AG04450 (cell line): Measurements from ENCODE around the gene CLNK. TPM values are rescaled to one million over a fixed set of nuclear protein-coding genes. Genes with fewer than 3 reads are reported as not detected.

Source experiments
- CTCF ChIA-PET: fragments of 300-600, 350-600 bp; formaldehyde crosslinking; extraction: SDS; loops from one replicate; lab custom pipeline; 2022; ENCODE audit warnings: antibody characterized with exemption, inconsistent platforms; lab: Charles Lee
- POLR2A ChIA-PET: fragments of 350-600 bp; formaldehyde crosslinking; extraction: SDS; loops from one replicate; lab custom pipeline; 2021; ENCODE audit warnings: antibody characterized with exemption, inconsistent platforms; lab: Yijun Ruan, JAX
- DNase-seq: peaks from one replicate; pipeline ENCODE4 v3.0.0-alpha.2; 2011; ENCODE audit warnings: low read depth, low spot score
- H3K27ac ChIP-seq: one replicate; pipeline ENCODE4 v1.5.1; 2012; ENCODE audit warnings: low read depth, low read length, control low read depth
- H3K27me3 ChIP-seq: one replicate; pipeline ENCODE4 v1.6.0; 2012; ENCODE audit warnings: low read length; ENCODE audit not compliant: control insufficient read depth, insufficient read depth
- H3K4me3 ChIP-seq: 2 replicates; pipeline ENCODE4 v1.5.1; 2011; ENCODE audit warnings: mild to moderate bottlenecking, low read depth, low read length, control low read depth
- H3K9me3 ChIP-seq: 2 replicates; pipeline ENCODE4 v1.5.1; 2012; ENCODE audit warnings: low read length; ENCODE audit not compliant: control insufficient read depth, insufficient read depth
- polyA plus RNA-seq: library from polyadenylated mRNA; depleted of rRNA; stranded (reverse); fragments of >200 nt; gene quantifications from 2 replicates; pipeline ENCODE4 v1.2.3, GENCODE V29; 2011
- TF ChIP-seq, protein P1 (sequence below): IDR thresholded peaks from 2 replicates; pipeline ENCODE4 v1.5.1; 2011; ENCODE audit warnings: low read depth, low read length, control low read depth, inconsistent platforms

Gene CLNK
- polyA plus RNA-seq, 1 experiment, result not detected

DNA sequence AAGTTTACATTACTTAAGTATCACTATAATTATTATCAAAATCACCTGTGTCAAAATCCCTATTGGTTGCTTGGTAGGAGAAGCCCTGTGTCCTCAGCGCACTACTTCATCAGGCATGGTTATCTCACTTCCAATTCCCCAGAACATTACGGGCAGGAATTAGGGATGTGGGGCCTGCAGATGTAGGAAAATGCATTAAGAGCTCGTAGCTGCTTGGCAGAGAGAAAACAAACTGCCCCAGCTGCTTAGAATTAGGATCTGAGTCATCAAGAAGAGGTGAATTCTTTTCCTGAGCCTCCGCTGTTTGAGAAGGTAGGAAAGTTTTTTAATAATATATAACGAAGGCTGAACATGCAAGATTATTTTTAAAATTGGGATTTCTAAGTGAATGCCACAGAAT is 31.1 kb upstream of the CLNK start:
- CTCF ChIA-PET, result interaction anchor here (1.0 kb wide), 1 partner anchor 134 kb away, joined by 4 read pairs; no protein-coding TSS in a partner anchor
- Histone ChIP-seq H3K27ac (no peak overlapping the region), H3K27me3 (no peaks in the 10 kb centered on the region), H3K9me3 (peaks cover 10% of the 10 kb centered on the region; the same call in 1 of the 2 replicates), H3K4me3 (no peak overlapping the region)
- POLR2A ChIA-PET, result no interaction called here
- no peak for DNase-seq
- TF ChIP-seq, protein P1, sequence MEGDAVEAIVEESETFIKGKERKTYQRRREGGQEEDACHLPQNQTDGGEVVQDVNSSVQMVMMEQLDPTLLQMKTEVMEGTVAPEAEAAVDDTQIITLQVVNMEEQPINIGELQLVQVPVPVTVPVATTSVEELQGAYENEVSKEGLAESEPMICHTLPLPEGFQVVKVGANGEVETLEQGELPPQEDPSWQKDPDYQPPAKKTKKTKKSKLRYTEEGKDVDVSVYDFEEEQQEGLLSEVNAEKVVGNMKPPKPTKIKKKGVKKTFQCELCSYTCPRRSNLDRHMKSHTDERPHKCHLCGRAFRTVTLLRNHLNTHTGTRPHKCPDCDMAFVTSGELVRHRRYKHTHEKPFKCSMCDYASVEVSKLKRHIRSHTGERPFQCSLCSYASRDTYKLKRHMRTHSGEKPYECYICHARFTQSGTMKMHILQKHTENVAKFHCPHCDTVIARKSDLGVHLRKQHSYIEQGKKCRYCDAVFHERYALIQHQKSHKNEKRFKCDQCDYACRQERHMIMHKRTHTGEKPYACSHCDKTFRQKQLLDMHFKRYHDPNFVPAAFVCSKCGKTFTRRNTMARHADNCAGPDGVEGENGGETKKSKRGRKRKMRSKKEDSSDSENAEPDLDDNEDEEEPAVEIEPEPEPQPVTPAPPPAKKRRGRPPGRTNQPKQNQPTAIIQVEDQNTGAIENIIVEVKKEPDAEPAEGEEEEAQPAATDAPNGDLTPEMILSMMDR, result no peak

DNA sequence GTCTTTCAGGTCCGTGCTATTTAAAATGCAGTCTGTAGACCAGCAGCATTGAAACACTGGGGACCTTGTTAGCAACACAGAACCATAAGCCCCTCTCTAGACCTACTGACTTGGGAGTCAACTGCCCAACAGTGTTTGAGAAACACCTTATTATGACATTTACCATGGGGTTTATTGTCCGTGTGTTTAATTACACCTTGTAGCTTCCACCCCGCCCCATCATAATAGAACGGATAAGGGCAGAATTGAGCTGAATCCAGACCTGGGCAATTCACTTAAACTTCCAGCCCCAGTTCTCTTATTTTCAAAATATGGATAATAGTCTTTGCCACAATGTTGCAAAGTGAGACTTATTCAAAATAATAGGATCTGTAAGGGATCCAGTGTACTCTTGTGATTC is 30.6 kb upstream of the CLNK start:
- Histone ChIP-seq H3K27me3 (no peaks in the 10 kb centered on the region), H3K9me3 (peaks cover 10% of the 10 kb centered on the region; the same call in 1 of the 2 replicates), H3K4me3 (no peak overlapping the region), H3K27ac (no peak overlapping the region)
- no peak for DNase-seq
- ChIA-PET POLR2A (no interaction called here), CTCF (no interaction called here)
- TF ChIP-seq, protein P1, result no peak

DNA sequence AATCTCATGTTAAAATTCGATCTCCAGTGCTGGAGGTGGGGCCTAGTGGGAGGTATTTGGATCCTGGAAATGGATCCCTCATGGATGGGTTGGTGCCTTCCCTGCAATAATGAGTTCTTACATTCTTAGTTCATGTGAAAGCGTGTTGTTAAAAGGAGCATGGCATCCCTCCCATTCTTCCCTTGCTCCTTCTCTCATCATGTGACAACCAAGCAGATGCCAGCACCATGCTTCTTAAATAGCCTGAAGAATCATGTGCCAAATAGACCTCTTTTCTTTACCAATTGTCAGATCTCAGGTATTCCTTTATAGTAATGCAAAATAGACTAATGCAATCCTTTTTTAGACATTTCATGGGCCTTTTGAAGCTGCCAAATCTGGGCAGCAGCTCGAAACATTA is 29.0 kb upstream of the CLNK start:
- no peaks in the 10 kb centered on the region for H3K27me3 ChIP-seq
- POLR2A ChIA-PET, result no interaction called here
- CTCF ChIA-PET, result no interaction called here
- TF ChIP-seq, protein P1, result no peak
- H3K4me3 ChIP-seq, result no peak overlapping the region
- H3K27ac ChIP-seq, result no peak overlapping the region
- no peak for DNase-seq
- H3K9me3 ChIP-seq, result peaks cover 10% of the 10 kb centered on the region; the same call in 1 of the 2 replicates

DNA sequence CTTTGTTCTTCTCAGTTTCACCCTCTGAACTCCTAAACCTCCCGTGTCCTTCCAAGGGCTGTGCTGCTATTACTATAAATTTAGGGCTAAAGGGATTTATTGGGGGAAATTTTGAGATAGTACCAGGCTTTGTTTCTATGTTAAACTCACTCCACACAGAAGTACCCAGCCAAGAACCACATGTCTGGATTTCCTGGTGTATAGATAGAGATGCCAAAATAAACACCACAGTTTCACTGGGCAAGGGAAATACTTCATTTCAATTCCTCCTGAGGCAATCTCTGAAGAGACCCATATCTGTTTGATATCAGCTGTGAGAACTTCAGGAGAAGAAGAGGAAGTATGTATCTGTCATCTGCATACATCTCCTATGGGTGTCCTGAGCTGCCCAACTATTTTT is 21.7 kb upstream of the CLNK start:
- Histone ChIP-seq H3K4me3 (no peak overlapping the region), H3K9me3 (no peaks in the 10 kb centered on the region), H3K27me3 (no peaks in the 10 kb centered on the region), H3K27ac (no peak overlapping the region)
- TF ChIP-seq, protein P1, result no peak
- DNase-seq, result no peak
- ChIA-PET CTCF (no interaction called here), POLR2A (no interaction called here)

DNA sequence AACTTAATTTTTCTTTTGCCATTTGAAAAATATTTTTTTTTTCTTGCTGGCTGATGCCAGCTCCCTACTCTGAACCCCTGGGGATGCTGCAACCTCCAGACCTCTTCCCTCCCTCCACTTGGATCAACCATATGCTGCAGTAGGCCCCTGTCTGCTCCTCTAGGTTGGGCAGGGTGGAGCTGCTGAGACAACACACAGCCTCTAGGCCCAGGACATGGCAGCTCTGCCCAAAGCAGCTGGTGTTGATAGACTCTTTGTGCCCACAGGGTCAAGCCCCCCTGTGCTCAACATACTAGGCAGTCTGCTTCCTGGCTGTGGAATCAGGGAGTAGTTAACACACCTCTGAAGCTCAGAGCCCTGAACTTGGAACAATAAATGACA is 19.9 kb upstream of the CLNK start:
- no peaks in the 10 kb centered on the region for H3K9me3 ChIP-seq
- H3K27me3 ChIP-seq, result no peaks in the 10 kb centered on the region
- POLR2A ChIA-PET, result no interaction called here
- no peak overlapping the region for H3K27ac ChIP-seq
- H3K4me3 ChIP-seq, result no peak overlapping the region
- TF ChIP-seq, protein P1, result no peak
- CTCF ChIA-PET, result interaction anchor here (1.2 kb wide), 1 partner anchor 20 kb away, joined by 3 read pairs; no protein-coding TSS in a partner anchor
- no peak for DNase-seq
